Loucy (cell line): ENCODE results near the gene KATNB1.
"Not testable (repeated sequence)": the region's sequence is repeated elsewhere in the genome, so short reads cannot be mapped to it uniquely, and the experiment has no call there.

Experiments used
- H2AFZ ChIP-seq: fragments of 200-600 bp; sonication (generic); 2 replicates; pipeline ENCODE4 v1.6.0; 2016; ENCODE audit warnings: antibody characterized with exemption, mild to moderate bottlenecking, low read length, moderate library complexity
- H3F3A ChIP-seq: fragments of 200-600 bp; 2 replicates; pipeline ENCODE4 v1.6.0; 2016; ENCODE audit warnings: antibody characterized with exemption, low read depth, mild to moderate bottlenecking
- H3K27me3 ChIP-seq: fragments of 200-600 bp; sonication (generic); 2 replicates; pipeline ENCODE4 v1.6.1; 2014; ENCODE audit warnings: low read length, mild to moderate bottlenecking; ENCODE audit not compliant: insufficient read depth, poor library complexity, severe bottlenecking
- H3K36me3 ChIP-seq: fragments of 200-600 bp; sonication (generic); 2 replicates; pipeline ENCODE4 v1.6.1; 2016; ENCODE audit warnings: low read length; ENCODE audit not compliant: insufficient read depth
- H3K4me1 ChIP-seq: fragments of 200-600 bp; sonication (generic); 2 replicates; pipeline ENCODE4 v1.5.1; 2014; ENCODE audit warnings: low read length, mild to moderate bottlenecking; ENCODE audit not compliant: insufficient read depth, poor library complexity, severe bottlenecking
- H3K4me2 ChIP-seq: fragments of 200-600 bp; sonication (generic); 2 replicates; pipeline ENCODE4 v1.6.0; 2014; ENCODE audit warnings: antibody characterized with exemption, low read length, low read depth, mild to moderate bottlenecking; ENCODE audit not compliant: poor library complexity, severe bottlenecking
- H3K4me3 ChIP-seq: fragments of 200-600 bp; sonication (generic); 2 replicates; pipeline ENCODE4 v1.5.1; 2014; ENCODE audit warnings: low read length, mild to moderate bottlenecking, mixed read lengths; ENCODE audit not compliant: poor library complexity, severe bottlenecking
- H3K79me2 ChIP-seq: fragments of 200-600 bp; sonication (generic); 2 replicates; pipeline ENCODE4 v1.6.1; 2014; ENCODE audit warnings: low read length; ENCODE audit not compliant: insufficient read depth
- H3K9ac ChIP-seq: fragments of 200-600 bp; sonication (generic); 2 replicates; pipeline ENCODE4 v1.6.0; 2014; ENCODE audit warnings: mild to moderate bottlenecking, low read depth, low read length, moderate library complexity; ENCODE audit not compliant: poor library complexity, severe bottlenecking
- H3K9me2 ChIP-seq: fragments of 200-600 bp; sonication (generic); replicated peaks from 2 replicates; pipeline ENCODE4 v1.6.1; 2016; ENCODE audit warnings: low read depth, low read length, mixed read lengths
- H3K9me3 ChIP-seq: fragments of 200-600 bp; sonication (generic); 2 replicates; pipeline ENCODE4 v1.6.1; 2014; ENCODE audit warnings: mild to moderate bottlenecking, antibody characterized with exemption, low read length, low read depth; ENCODE audit not compliant: insufficient read depth
- H4K20me1 ChIP-seq: fragments of 200-600 bp; sonication (generic); 2 replicates; pipeline ENCODE4 v1.6.0; 2014; ENCODE audit warnings: antibody characterized with exemption, low read length, mild to moderate bottlenecking; ENCODE audit not compliant: insufficient read depth, poor library complexity, severe bottlenecking
- EZH2phosphoT487 ChIP-seq: fragments of 200-600 bp; IDR thresholded peaks from 2 replicates; pipeline ENCODE4 v1.6.1; 2018; ENCODE audit warnings: antibody characterized with exemption, mild to moderate bottlenecking, moderate library complexity, borderline replicate concordance
- TF ChIP-seq, protein P1 (sequence below): fragments of 200-600 bp; sonication (generic); conservative IDR thresholded peaks from 2 replicates; pipeline ENCODE4 v1.5.1; 2014; ENCODE audit warnings: mild to moderate bottlenecking, antibody characterized with exemption, low read length

Gene KATNB1

DNA sequence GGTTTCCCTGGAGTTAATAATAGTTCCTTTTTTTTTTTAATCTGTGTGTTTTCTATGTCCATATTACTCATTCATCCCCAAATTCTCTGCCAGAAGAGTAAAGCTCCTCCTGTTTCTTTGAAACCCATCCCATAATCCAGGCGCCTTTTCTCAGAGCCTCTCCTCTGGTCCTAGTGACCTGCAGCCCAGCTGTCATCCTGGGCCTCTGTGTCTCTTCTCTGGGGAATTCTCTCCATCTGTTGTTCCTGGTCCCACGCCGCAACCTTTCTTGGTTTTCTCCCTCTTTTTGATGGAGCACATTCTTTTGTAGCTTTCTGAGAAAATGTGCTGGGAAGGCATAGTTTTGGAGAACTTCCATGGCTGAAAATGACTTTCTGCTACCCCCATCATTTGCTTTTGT lies 10.2 kb downstream of the KATNB1 start:
- Histone ChIP-seq H3K9me2 (no peaks in the 10 kb centered on the region), H3K79me2 (no peaks in the 10 kb centered on the region), H3K36me3 (peaks cover 7% of the 10 kb centered on the region; the same call in 1 of the 2 replicates), H3K9ac (no peak overlapping the region), H3K4me1 (no peaks in the 10 kb centered on the region), H3K4me2 (no peak overlapping the region), H3F3A (no peaks in the 10 kb centered on the region), H4K20me1 (no peaks in the 10 kb centered on the region), H2AFZ (no peak overlapping the region), H3K27me3 (no peaks in the 10 kb centered on the region), H3K4me3 (no peak overlapping the region), H3K9me3 (no peaks in the 10 kb centered on the region)
- no peak for TF ChIP-seq EZH2phosphoT487
- TF ChIP-seq, protein P1, sequence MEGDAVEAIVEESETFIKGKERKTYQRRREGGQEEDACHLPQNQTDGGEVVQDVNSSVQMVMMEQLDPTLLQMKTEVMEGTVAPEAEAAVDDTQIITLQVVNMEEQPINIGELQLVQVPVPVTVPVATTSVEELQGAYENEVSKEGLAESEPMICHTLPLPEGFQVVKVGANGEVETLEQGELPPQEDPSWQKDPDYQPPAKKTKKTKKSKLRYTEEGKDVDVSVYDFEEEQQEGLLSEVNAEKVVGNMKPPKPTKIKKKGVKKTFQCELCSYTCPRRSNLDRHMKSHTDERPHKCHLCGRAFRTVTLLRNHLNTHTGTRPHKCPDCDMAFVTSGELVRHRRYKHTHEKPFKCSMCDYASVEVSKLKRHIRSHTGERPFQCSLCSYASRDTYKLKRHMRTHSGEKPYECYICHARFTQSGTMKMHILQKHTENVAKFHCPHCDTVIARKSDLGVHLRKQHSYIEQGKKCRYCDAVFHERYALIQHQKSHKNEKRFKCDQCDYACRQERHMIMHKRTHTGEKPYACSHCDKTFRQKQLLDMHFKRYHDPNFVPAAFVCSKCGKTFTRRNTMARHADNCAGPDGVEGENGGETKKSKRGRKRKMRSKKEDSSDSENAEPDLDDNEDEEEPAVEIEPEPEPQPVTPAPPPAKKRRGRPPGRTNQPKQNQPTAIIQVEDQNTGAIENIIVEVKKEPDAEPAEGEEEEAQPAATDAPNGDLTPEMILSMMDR: no peak

DNA sequence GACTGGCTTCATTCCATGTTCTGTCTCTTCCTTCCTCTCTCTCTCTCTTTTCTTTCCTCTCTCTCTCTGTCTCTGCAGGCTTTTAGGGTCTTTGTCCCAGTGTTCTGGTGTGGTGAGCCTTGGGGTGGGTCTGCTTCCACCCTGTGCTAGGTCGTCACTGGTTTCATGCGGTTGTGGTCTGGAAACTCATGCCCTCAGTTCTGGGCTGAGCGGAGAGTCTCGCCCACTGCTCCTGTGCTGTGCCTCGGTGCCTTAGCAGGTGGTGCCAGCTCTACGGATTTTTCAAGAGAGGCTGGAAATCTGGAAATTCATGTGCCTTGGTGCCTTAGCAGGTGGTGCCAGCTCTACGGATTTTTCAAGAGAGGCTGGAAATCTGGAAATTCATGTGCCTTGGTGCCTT lies 10.7 kb downstream of the KATNB1 start:
- not testable (repeated sequence) for H3K36me3 ChIP-seq

DNA sequence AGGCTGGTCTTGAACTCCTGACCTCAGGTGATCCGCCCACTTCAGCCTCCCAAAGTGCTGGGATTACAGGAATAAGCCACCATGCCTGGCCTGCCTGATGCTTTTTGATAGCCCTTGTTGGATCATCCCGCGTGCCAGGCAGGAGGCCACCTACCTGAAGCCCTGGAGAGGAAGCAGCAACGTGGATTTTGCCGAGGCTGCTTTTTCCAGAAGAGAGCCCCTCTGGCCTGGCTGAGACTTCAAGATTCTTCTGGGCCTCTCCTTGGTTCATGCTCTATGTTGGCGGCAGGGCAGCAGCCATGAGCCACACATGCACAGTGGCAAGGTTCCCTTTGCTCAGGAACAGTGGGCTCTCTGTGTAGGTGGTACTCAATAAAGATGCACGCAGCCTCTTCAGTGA lies 11.5 kb downstream of the KATNB1 start:
- no peak overlapping the region for H3K4me2 ChIP-seq
- no peaks in the 10 kb centered on the region for H3F3A ChIP-seq
- H3K36me3 ChIP-seq: peaks cover 12% of the 10 kb centered on the region; the same call in 1 of the 2 replicates
- no peak overlapping the region for H3K4me3 ChIP-seq
- no peaks in the 10 kb centered on the region for H3K79me2 ChIP-seq
- no peaks in the 10 kb centered on the region for H3K9me2 ChIP-seq
- H3K9me3 ChIP-seq: no peaks in the 10 kb centered on the region
- no peak for TF ChIP-seq EZH2phosphoT487
- TF ChIP-seq, protein P1: no peak
- H3K4me1 ChIP-seq: no peaks in the 10 kb centered on the region
- no peaks in the 10 kb centered on the region for H3K27me3 ChIP-seq
- no peak overlapping the region for H3K9ac ChIP-seq
- no peak overlapping the region for H2AFZ ChIP-seq
- no peaks in the 10 kb centered on the region for H4K20me1 ChIP-seq

More for the DNA sequence above, 10.7 kb downstream of the KATNB1 start:
- H3K9me3 ChIP-seq, H2AFZ ChIP-seq, H3F3A ChIP-seq, H4K20me1 ChIP-seq, H3K9me2 ChIP-seq, H3K9ac ChIP-seq, H3K79me2 ChIP-seq, H3K4me1 ChIP-seq, H3K4me2 ChIP-seq, H3K4me3 ChIP-seq, H3K27me3 ChIP-seq: not testable (repeated sequence)

DNA sequence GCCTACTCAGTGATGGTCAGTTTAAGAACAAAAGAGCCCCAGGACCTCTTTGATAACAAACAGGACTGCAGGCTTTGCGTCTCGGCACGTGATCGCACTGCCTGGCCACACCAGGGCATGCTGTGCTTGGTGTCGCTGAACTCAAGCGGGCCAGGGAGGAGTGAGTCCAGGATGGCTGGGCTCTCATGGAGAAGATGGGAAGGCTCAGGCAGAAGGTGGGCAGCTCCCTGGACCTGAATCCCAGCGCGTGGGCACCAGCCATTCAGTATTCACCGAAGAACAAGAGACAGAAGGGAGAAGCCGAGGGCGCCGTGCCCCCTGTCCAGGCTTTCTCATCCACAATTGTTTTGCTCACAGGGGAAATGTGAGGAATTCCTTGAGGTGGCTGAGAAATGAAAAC lies 11.9 kb downstream of the KATNB1 start:
- H4K20me1 ChIP-seq: no peaks in the 10 kb centered on the region
- no peak overlapping the region for H2AFZ ChIP-seq
- no peaks in the 10 kb centered on the region for H3K9me2 ChIP-seq
- H3K4me2 ChIP-seq: no peak overlapping the region
- no peaks in the 10 kb centered on the region for H3K79me2 ChIP-seq
- TF ChIP-seq, protein P1: no peak
- no peak for TF ChIP-seq EZH2phosphoT487
- H3K4me3 ChIP-seq: no peak overlapping the region
- no peaks in the 10 kb centered on the region for H3K27me3 ChIP-seq
- no peaks in the 10 kb centered on the region for H3K4me1 ChIP-seq
- no peaks in the 10 kb centered on the region for H3F3A ChIP-seq
- H3K9ac ChIP-seq: no peak overlapping the region
- H3K9me3 ChIP-seq: no peaks in the 10 kb centered on the region
- peaks cover 13% of the 10 kb centered on the region; the same call in 1 of the 2 replicates for H3K36me3 ChIP-seq
